Activated T-helper 1 cell treated with anti-CD3 and anti-CD28 coated beads, Interleukin-2, amount 50 U/mL, for 16 hours (primary cell): ENCODE measurements around the gene GFY.
A peak's percentile ranks its signal among the peaks of the same experiment; 100 is the strongest.

Experiments used
- DNase-seq, 2 donors: peaks; one replicate each; pipeline ENCODE4 v3.0.0-alpha.2; 2020; ENCODE audit warnings: low read depth in 1 of 2, low spot score in 1 of 2

The GFY gene

DNA sequence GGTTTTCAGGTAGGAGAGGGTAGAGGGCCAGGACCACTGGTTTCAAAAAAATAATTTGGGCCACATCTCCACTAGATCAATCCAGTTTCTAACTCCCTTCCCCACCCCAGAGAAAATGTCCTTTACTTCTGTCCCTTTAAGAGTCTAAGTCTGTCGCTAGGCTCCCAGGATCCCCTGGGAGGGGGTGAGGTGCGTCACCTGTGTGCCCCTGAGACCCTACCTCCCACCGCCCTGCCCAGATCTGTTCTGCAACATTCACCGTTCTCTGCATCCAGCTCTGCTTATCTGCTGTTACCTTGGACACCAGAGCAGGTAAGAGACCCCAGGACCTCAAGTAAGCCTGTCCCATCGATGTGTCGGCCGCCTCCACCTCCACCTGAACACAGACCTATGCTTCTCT lies at the start of gene GFY:
GFY (plus strand) TSS at position 211 of the 400 bp plus-strand sequence. CDS start 1,043 bp downstream, outside the sequence.
- no peak for DNase-seq

DNA sequence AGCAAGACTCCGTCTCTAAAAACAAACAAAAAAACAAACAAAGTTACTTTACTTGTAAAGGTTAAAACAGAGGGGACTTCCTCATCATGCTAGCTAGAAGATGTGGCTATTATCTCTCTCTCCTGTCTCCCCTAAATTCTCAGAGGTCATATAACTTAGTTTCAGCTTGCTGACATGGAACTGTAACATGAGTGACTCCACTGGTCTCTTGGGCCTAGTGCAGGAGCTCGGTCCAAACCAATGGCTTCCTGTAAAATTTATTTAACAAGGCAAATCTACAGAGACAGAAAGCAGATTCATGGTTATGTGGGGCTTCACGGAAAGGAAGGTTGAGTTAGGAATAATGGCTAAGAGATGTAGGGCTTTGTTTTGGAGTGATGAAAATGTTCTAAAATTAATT lies 46.7 kb upstream of the GFY start:
- no peak for DNase-seq

- DNase-seq: no peak
These were observed 44.8 kb upstream of the GFY start for GRCh38 chr19:49380391-49380790.

- DNase-seq: no peak
These were observed 42.5 kb upstream of the GFY start for GRCh38 chr19:49382639-49383038.

GRCh38 chr19:49383599-49383998 lies 41.6 kb upstream of the GFY start:
- DNase-seq: no peak

DNA sequence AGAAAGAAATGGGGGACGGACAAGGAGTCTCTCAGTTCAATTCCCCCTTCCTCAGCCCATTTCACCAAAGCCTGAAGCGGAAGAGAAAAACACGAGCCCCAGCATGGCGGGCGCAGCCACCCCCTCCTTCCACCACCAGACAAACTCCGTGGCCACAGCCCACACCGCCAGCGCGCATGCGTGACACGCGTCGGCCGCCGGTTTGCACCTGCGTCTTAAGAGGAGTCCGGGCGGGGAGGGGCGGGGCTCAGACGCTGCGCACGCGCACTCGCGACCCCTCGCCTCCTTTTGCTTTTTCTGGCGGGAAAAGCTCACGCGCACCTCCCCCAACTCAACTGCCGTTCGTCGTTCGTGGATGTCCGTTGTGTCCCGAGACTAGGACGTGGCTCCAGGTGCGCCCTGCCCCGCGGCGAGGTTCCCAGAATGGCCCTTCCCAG lies 37.2 kb upstream of the GFY start, which contains the start of gene KASH5:
KASH5 (plus strand) TSS at position 314 of the 437 bp plus-strand sequence. CDS start 2,635 bp downstream, outside the sequence.
- peak; percentile 56 to 76 for DNase-seq

GRCh38 chr19:49389406-49389805 lies 35.8 kb upstream of the GFY start:
- no peak for DNase-seq

GRCh38 chr19:49390131-49390928 lies 34.9 kb upstream of the GFY start:
- no peak for DNase-seq

- DNase-seq: no peak
These were observed 34.2 kb upstream of the GFY start for GRCh38 chr19:49390929-49391359.

DNA sequence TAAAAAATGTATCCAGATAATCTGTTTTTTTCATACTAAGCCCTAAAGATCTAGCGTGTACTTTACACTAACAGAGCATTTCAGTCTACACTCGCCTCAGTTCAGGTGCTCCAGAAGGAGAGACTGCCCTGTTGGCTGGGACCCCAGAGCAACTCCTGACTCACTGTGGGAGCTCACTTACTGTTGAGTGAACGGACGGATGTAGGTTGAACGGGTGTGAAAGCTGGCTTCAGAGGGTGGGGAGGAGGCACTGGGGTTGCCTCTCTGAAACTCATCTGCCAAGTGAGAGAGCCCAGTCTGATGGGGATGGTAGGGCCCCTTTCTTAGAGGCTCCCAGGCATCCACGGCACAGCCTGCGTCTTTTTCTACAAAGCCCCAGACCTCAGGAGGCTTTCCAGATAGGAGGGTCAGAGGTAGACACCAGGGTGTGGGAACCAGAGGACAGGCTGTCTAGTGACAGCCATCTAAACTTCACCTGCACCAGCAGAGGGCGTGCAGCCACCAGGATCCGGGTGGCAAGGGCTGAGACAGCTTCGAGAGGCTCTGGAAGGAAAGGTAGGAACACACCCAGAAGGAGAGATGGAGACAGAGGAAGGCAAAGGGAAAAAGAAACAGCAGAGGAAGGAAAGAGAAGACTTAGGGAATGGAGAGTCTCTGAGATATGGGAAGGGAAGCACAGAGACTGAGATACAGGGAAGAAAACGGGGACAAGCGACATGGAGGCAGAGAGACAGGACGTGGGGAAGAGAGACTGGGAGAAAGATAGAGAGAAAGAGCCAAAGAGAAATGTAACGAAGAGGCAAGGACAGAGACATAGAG lies 33.4 kb upstream of the GFY start:
- DNase-seq: peak; percentile 61 to 64

DNA sequence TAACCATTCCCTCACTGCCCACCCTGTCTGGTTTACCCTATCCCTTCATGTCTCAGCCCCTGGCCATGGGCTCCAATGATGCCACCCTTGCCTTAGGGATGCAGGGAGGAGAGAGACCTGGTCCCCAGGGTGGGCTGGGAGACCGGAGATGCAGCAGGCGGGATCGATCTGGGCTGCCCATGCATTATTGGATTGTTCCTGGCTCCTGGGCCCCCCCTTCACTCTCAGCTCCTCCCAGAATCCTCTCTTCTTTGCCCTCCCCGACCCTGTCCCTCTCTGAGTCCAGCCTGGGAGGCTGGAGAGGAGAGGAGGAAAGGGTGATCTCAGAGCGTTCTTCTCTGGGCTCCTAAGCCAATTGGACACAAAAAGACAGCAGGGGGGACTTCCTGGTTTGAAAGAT lies 31.3 kb upstream of the GFY start:
- DNase-seq: no peak

- DNase-seq: no peak
These were observed 29.4 kb upstream of the GFY start for GRCh38 chr19:49395581-49396407.

DNA sequence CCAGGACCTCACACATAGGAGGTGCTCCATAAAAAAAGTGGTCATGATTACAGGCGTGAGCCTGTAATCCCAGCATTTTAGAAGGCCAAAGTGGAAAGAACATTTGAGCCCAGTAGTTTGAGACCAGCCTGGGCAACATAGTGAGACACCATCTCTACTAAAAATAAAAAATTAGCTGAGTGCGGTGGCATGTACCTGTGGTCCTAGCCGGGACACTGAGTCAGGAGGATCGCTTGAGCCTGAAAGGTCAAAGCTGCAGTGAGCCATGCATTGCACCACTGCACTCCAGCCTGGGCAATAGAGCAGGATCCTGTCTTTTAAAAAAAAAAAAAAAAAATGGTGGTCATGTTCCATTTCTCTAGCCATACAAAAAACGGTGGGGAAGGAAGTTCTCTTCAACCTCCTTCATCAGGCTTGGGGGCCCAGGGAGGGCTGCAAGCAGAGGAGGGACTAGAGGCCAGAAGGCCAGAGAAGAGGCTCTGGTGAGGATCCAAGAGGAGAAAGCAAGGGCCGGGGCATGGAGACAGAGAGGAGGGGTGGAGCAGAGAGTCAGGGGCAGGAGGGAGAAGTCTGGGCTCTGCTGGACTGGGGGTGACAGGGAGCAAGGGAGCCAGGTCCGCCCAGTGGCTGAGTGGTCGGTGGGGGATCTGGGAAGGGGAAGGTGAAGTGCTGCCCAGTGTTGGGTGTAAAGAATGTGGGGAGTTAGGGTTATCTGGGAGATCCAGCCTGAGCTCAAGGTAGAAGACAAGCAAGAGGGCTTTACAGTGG lies 28.3 kb upstream of the GFY start:
- DNase-seq: no peak

DNA sequence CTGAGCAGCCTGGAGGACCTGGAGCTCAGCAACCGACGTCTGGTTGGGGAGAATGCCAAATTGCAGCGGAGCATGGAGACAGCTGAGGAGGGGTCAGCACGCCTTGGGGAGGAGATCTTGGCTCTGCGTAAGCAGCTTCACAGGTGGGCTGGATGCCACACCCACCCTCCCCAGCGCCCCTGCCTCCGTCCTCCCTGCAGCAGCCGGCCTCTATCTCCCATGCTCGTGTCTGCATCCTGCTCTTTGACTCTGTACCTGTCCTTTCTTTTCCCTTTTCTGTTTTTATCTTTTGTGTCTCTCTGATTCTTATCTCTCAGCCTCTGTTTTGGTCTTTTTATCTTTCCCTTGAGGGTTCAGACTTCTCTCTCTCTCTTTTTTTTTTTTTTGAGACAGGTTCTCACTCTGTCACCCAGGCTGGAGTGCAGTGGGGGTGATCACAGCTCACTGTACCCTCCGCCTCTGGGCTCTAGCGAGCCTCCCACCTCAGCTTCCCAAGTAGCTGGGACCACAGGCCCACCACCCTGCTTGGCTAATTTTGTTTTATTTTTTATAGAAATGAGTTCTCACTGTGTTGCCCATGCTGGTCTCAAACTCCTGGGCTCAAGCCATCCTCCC lies 27.1 kb upstream of the GFY start:
- no peak for DNase-seq

DNA sequence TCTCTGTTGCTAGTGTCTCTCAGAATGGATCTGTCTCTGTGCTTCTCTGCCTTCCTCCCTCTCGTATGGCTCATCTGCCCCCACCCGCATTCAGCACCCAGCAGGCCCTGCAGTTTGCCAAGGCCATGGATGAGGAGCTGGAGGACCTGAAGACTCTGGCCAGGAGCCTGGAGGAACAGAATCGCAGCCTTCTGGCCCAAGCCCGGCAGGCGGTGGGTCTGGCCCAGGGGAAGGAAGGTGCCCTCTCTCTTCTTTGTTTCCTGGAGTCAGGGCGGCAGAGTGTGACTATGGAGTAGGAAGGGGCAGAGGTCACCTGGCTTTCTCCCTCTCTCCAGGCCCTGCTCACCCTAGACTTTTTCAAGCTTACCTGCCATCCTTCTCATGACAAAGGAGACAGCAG lies 26.3 kb upstream of the GFY start:
- DNase-seq: no peak

- DNase-seq: no peak
These were observed 25.2 kb upstream of the GFY start for GRCh38 chr19:49400029-49400428.

DNA sequence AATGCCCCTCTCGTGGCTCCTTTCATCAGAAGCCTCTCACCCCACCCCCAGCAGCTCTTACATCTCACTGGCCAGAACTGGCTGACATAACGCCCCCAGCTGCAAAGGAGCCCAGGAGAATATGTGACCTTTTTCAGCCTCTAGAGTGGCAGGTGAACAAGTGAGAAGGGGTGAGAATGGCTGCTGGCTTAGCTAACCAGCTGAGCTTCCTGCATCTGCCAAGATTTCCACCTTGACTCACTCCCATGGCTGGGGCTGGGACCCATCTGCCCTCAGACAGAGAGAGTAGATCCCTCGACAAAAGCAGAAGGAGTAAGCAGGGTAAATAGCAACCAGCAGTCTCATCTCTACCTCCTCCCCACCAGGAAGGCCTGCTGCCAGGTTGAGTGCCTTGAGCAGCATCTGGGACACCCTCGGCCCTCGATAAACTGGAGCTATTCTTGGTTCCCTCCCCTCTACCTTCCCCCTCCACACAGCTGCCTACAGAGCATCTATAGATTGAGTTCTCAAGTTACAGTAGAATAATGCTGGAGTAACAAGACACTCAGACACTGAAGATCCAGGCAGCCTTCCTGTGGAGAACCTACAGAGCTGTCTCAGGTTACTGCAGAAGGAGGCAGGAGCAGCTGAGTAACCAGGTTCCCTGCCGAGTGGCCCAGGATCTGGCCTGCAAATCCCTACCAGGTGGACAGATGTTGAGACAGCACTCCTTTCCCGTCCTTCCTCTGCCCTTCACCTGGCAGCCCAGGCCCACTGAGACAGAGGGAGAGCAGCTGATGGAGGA lies 21.6 kb upstream of the GFY start:
- no peak for DNase-seq

GRCh38 chr19:49407079-49407478 lies 18.1 kb upstream of the GFY start:
- DNase-seq: no peak

GRCh38 chr19:49407482-49408015 lies 17.6 kb upstream of the GFY start:
- DNase-seq: no peak
